Lower leg skin (tissue), 3 donors: Measurements from ENCODE around the gene LGALS3.

Experiments used
- CTCF ChIP-seq, 3 donors: fragments of 450-650 bp; IDR thresholded peaks; one replicate each; pipeline ENCODE4 v1.5.1; 2016; ENCODE audit warnings: antibody characterized with exemption in 3 of 3, mild to moderate bottlenecking in 3 of 3, moderate library complexity in 2 of 3
- POLR2A ChIP-seq, 2 donors: fragments of 450-650 bp; IDR thresholded peaks; one replicate each; pipeline ENCODE4 v1.6.1; 2016 to 2017; ENCODE audit warnings: antibody characterized with exemption in 2 of 2, mild to moderate bottlenecking in 1 of 2, moderate library complexity in 1 of 2

DNA sequence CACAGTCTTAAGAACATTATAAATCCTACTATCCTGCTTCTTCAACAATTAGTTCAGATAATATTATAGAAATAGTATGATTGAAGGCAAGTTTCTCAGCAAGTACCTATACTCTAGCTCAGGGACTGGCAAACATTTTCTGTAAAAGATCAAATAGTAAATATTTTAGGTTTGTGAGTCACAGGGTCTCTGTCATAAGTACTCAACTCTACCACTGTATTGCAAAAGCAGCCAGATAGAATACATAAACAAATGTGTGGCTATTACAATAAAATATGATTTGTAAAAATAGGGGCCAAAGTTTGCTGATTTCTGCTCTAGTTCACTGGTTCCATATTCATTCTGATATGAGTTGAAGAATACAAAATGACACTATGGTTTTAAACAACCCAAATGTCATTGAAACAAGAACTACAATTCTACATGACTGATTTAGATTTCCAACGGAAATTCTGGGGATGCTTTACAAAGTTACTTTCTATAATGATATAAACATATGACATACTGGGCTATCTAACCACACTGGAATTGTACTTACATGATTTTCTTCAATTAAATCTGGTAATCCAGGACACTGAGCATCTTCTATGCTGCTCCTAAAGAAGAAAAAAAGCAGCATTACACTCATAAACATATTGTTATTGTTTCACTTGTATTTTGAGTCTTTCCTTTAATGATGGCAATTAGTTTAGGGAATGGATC, 23.2 kb downstream of the LGALS3 start:
- TF ChIP-seq CTCF (IDR thresholded peaks at IDR 0.05) = no peak
- no peak for TF ChIP-seq POLR2A (IDR thresholded peaks at IDR 0.05)
